HG02981 (cell line): ENCODE results near the gene CROCC2.

Experiments used
- ATAC-seq: cut with Tn5 transposase; IDR thresholded peaks from one replicate; pipeline ENCODE4 v1.9.1; 2021; ENCODE audit warnings: mild to moderate bottlenecking, moderate library complexity; ENCODE audit not compliant: unreplicated experiment

The CROCC2 gene

GRCh38 chr2:241008711-241009121 lies 102.6 kb downstream of the CROCC2 start:
- no peak for ATAC-seq

- ATAC-seq: no peak
Measured at GRCh38 chr2:241009191-241009590, 103.1 kb downstream of the CROCC2 start.

GRCh38 chr2:241009601-241010530 lies 103.7 kb downstream of the CROCC2 start:
- no peak for ATAC-seq

DNA sequence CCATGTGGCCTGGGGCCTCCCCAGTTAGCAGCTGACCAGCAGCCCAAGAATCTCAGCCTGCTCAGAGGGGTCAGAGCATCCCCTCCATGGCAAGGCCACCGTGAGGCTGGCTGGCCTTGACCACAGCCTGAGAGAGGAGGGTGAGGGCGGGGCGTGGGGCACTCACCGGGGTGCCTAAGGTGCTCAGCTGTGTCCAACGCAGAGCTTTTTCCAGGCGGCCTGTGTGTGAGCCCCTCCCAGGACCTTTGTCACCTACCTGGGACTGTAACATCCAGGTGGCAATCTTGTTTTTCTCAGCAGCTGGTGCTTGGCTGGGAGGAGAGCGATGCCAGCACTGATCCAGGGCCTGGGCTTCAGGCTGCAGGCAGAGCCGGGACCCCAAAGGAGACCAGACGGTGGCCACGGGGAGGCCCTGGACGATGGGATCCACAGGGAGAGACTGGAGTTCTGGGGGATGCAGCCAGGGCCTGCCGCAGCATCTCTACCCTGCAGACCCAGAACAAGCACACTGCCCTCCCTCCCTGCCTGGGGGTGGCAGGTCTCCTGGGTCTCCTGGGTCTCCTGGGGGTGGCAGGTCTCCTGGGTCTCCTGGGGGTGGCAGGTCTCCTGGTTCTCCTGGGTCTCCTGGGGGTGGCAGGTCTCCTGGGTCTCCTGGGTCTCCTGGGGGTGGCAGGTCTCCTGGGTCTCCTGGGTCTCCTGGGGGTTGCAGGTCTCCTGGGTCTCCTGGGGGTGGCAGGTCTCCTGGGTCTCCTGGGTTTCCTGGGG lies 104.6 kb downstream of the CROCC2 start:
- no peak for ATAC-seq

DNA sequence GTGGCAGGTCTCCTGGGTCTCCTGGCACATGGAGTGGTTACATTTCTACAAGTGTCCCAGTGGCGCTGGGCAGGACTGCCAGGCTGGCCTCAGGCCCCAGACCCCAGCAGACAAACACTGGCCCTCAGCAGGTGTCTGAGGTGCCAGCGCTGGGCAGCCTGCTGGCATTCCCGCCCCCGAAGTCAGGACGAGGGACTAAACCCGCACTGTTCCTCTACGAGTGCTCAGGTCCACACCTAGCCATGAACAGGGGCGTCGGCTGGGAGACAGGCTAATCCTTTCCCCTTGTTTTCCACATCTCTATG lies 105.1 kb downstream of the CROCC2 start:
- no peak for ATAC-seq

DNA sequence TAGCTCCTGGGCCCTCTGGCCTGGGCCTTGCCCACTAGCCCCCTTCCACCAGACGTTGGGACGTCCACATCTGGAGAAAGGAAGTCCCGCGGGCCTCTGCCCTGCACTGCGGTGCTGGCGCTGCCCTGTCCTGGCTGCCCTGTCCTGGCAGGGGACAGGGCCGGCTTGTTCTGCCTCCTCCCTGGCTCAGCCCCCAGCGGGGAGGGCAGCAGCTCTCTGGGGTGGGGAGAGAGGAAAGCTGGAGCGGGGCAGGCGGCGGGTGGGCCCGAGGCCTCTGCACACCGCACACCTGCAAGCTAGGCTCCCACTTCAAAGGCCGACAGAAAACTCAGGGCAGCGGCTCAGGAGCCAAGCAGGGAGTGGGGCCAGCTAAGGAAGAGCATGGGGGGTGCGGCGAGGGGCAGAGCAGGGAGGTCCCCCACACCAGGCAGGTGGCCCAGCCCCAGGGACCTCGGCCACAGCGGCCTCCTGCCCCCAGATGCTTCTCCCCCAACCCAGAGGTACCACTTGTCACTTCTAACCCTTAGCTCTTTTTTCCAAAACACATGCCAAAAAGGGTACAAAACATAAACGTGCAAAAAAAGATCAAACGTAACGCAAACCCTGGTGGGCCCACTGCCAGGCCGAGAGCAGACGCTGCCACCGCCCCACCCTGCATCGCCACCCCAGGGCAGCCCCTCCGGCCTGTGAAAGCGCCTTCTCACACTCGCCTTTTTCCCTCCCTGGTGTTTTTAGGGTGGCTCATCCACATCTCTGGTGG lies 105.8 kb downstream of the CROCC2 start:
- no peak for ATAC-seq

- no peak for ATAC-seq
Measured at GRCh38 chr2:241014224-241014623, 108.1 kb downstream of the CROCC2 start.

DNA sequence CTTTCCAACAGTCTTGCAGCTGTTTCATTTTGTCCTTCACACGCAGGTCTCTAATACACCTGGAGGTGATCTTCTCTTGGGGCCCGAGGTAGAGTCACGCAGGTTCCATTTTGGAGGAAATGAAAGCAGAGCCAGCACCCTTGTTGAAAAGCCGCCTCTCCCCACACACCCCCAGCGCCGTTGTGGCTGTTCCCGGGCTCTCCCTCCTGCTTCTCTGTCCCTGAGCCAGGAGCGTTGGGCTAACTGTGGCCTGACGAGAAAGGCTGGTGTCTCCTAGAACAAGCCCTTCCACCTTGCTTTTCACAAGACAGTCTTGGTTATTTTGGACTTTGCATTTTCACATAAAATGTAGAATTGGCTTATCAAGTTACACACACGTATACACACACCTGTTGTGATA lies 108.6 kb downstream of the CROCC2 start:
- ATAC-seq: no peak

GRCh38 chr2:241015439-241015838 lies 109.3 kb downstream of the CROCC2 start:
- ATAC-seq: no peak

GRCh38 chr2:241017228-241017940 lies 111.2 kb downstream of the CROCC2 start:
- no peak for ATAC-seq

GRCh38 chr2:241018051-241018891 lies 112.1 kb downstream of the CROCC2 start:
- no peak for ATAC-seq

- no peak for ATAC-seq
Measured at GRCh38 chr2:241019441-241020139, 113.5 kb downstream of the CROCC2 start.

DNA sequence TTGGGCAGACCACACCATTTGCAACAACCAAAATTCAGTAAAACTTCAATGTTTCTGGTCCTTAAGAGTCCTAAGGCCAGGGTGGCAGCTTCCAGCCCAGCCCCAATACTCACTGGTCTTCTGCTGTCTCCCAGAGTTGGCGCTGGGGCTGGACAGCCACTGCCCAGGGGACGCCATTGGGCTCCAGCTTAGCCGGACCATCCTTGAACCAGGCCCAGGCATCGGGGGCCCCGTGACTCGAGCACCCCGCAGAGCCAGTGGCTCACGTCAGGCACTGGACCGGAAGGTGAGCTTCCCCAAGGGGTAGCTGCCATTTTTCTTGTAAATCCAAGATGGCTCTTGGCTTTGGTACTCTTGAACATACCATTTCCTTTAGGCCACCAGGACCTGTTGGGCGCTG lies 114.1 kb downstream of the CROCC2 start:
- ATAC-seq: no peak

DNA sequence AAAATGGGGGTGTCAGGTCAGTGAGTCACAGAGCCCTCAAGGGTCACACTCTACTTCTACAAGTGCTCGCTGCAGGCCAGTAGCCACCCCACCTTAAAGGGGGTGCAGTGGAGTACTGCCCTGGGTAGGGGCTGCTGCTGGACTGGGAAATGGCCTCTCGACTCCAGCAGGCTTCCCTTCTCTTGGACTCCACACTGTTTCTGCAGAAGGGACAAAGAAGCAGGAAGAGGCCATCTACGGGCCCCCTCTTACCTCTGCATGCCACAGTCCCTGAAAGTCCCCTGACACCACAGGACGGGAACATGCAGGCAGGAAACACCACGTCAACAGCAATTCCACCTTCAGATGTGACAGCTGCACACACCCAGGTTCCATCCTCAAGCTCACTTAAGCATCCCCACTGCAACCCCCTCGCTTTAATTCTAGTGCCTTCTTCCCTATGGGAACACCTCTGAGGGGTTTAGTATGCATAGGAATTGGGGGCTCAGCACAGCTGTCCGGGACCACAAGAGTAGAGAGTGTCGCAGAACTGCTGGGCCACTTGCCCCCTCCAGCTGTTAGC lies 114.6 kb downstream of the CROCC2 start:
- no peak for ATAC-seq

- ATAC-seq: no peak
Measured at GRCh38 chr2:241025639-241026038, 119.5 kb downstream of the CROCC2 start.

DNA sequence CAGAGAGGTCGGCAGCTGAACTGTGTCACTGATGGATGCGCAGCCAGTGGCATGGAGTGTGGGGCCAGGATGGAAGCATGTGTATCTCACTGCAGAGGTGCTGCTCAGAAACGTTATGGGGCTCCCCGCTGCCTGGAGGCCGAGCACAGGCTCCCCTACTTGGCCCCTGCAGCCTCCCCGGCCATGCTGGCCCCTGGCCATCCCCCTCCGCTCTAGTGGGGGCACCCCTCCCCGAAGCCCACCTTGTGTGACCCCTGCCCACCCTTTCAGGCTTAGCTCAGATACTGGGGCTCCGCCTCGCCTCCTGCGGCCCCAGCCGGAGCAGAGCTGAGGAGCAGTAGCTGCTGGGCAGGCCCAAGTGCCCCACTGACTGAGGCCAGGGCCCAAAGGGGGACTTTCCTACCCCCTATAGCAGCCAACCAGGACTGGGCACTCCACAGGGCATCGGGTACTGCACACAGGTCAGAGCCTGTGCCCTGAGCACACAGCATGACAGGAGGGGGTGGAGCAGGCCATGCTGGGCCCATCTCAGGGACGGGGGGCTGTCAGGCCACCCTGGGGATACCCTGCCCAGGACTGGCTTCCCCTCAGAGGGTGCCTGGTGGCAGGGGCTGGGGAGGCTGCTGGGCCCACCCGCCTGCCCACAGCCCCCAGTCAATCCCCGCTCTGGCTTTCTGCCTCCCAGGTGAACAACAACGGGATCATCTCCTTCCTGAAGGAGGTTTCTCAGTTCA lies 123.6 kb downstream of the CROCC2 start:
- no peak for ATAC-seq

DNA sequence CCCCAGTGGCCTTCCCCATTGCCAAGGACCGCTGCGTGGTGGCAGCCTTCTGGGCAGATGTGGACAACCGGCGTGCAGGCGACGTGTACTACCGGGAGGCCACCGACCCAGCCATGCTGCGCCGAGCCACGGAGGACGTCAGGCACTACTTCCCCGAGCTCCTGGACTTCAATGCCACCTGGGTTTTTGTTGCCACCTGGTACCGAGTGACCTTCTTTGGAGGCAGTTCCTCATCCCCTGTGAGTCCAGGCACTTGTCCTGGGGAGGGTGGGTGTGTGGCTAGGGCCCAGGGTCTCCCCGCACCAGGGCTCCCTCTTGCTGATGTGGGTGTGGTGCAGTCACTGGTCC lies 124.2 kb downstream of the CROCC2 start:
- ATAC-seq: no peak

GRCh38 chr2:241030883-241031282 lies 124.7 kb downstream of the CROCC2 start:
- no peak for ATAC-seq
